ENCODE results near the gene STX10.
A peak's percentile ranks its signal among the peaks of the same experiment; 100 is the strongest.
"Not testable (repeated sequence)": the region's sequence is repeated elsewhere in the genome, so short reads cannot be mapped to it uniquely, and the experiment has no call there.

Gene STX10

GRCh38 chr19:13164343-13165161 lies 14.4 kb upstream of the STX10 start:
- peak; percentile 56 for DNase-seq

GRCh38 chr19:13163609-13164342 lies 13.6 kb upstream of the STX10 start:
- DNase-seq: peak; percentile 58

- peak; percentile 88 for DNase-seq
These were observed 12.8 kb upstream of the STX10 start for GRCh38 chr19:13162724-13163608.

GRCh38 chr19:13160557-13160956 lies 10.4 kb upstream of the STX10 start:
- no peak for DNase-seq

GRCh38 chr19:13159713-13160112 lies 9.5 kb upstream of the STX10 start:
- DNase-seq: no peak

- DNase-seq: peak; percentile 73
These were observed 5.5 kb upstream of the STX10 start for GRCh38 chr19:13155472-13156359.

GRCh38 chr19:13154911-13155471 lies 4.8 kb upstream of the STX10 start:
- DNase-seq: peak; percentile 81

- DNase-seq: peak; percentile 64
These were observed 4.1 kb upstream of the STX10 start for GRCh38 chr19:13154241-13154778.

GRCh38 chr19:13153569-13154240 lies 3.5 kb upstream of the STX10 start:
- DNase-seq: no peak

- DNase-seq: peak; percentile 98
These were observed 2.9 kb upstream of the STX10 start for GRCh38 chr19:13152974-13153568.

GRCh38 chr19:13152356-13152973 lies 2.3 kb upstream of the STX10 start:
- no peak for DNase-seq

GRCh38 chr19:13151605-13152355 lies 1.6 kb upstream of the STX10 start:
- DNase-seq: peak; percentile 95

GRCh38 chr19:13150931-13151604 lies 893 bp upstream of the STX10 start:
- DNase-seq: peak; percentile 52

- no peak for DNase-seq
These were observed 468 bp downstream of the STX10 start for GRCh38 chr19:13149628-13150186.

- not testable (repeated sequence) for DNase-seq
These were observed 975 bp downstream of the STX10 start for GRCh38 chr19:13149173-13149627.

GRCh38 chr19:13146763-13147563 lies 3.2 kb downstream of the STX10 start:
- no peak for DNase-seq

GRCh38 chr19:13139633-13140311 lies 10.4 kb downstream of the STX10 start:
- DNase-seq: no peak

All from activated T-cell treated with anti-CD3 and anti-CD28 coated beads, Interleukin-2, amount 50 U/mL, for 1 hour (primary cell).